IMR-90 (cell line): ENCODE measurements around the gene LCN12. TPM values are rescaled to one million over a fixed set of nuclear protein-coding genes. Genes with fewer than 3 reads are reported as not detected.

Experiments used
- ATAC-seq: fragments of 200-7000 bp; cut with Tn5 transposase; 2 replicates; pipeline ENCODE4 v1.9.1; 2020; ENCODE audit warnings: low read depth, mild to moderate bottlenecking, moderate library complexity
- BruUV-seq: library from RNA; stranded (reverse); fragments of 400-500 nt; replicated peaks from 2 replicates; lab custom pipeline; 2021; lab: Mats Ljungman, UMichigan
- CTCF ChIA-PET: fragments of 300-600 bp; formaldehyde crosslinking; extraction: SDS; loops from one replicate; lab custom pipeline; 2021; ENCODE audit warnings: antibody characterized with exemption; lab: Yijun Ruan, JAX
- POLR2A ChIA-PET: fragments of 300-600 bp; sonication (Branson Sonifier 250); formaldehyde crosslinking; loops from one replicate; lab custom pipeline; 2022; ENCODE audit warnings: antibody characterized with exemption; ENCODE audit not compliant: unreplicated experiment; lab: Charles Lee
- DNase-seq: peaks from one replicate; pipeline ENCODE4 v3.0.0; 2013
- H2AFZ ChIP-seq: replicated peaks from 2 replicates; pipeline ENCODE3; 2013; ENCODE audit warnings: low read length, mild to moderate bottlenecking; ENCODE audit not compliant: poor library complexity
- H2AK5ac ChIP-seq: 2 replicates; pipeline ENCODE4 v1.6.1; 2013; ENCODE audit warnings: low read depth, low read length, inconsistent platforms
- H2AK9ac ChIP-seq: replicated peaks from 2 replicates; pipeline ENCODE3; 2013; ENCODE audit warnings: mild to moderate bottlenecking, low read depth, low read length, moderate library complexity; ENCODE audit not compliant: poor library complexity
- H2BK120ac ChIP-seq: 2 replicates; pipeline ENCODE4 v1.6.1; 2013; ENCODE audit warnings: low read depth, low read length, inconsistent platforms
- H2BK15ac ChIP-seq: 3 replicates; pipeline ENCODE4 v1.6.1; 2013; ENCODE audit warnings: low read depth, low read length, inconsistent platforms
- H2BK20ac ChIP-seq: 2 replicates; pipeline ENCODE4 v1.6.1; 2013; ENCODE audit warnings: low read depth, mild to moderate bottlenecking, inconsistent platforms, low read length, moderate library complexity
- H2BK5ac ChIP-seq: 2 replicates; pipeline ENCODE4 v1.6.1; 2013; ENCODE audit warnings: mild to moderate bottlenecking, low read depth, low read length, inconsistent platforms; ENCODE audit not compliant: poor library complexity, severe bottlenecking
- H3K14ac ChIP-seq: replicated peaks from 2 replicates; pipeline ENCODE4 v1.6.1; 2013; ENCODE audit warnings: low read depth, low read length, inconsistent platforms
- H3K18ac ChIP-seq: 2 replicates; pipeline ENCODE4 v1.6.1; 2013; ENCODE audit warnings: low read depth, low read length, control low read depth
- H3K23ac ChIP-seq: 2 replicates; pipeline ENCODE4 v1.6.1; 2013; ENCODE audit warnings: low read depth, low read length, inconsistent platforms
- H3K27ac ChIP-seq: 2 replicates; pipeline ENCODE4 v1.5.1; 2013; ENCODE audit warnings: mild to moderate bottlenecking, control low read depth, low read length; ENCODE audit not compliant: insufficient read depth
- H3K27me3 ChIP-seq: 2 replicates; pipeline ENCODE4 v1.6.1; 2013; ENCODE audit warnings: low read length; ENCODE audit not compliant: control insufficient read depth, insufficient read depth
- H3K36me3 ChIP-seq: 2 replicates; pipeline ENCODE4 v1.6.1; 2013; ENCODE audit warnings: low read length, mixed read lengths; ENCODE audit not compliant: control insufficient read depth, insufficient read depth
- H3K4ac ChIP-seq: 2 replicates; pipeline ENCODE4 v1.6.1; 2013; ENCODE audit warnings: low read depth, low read length, inconsistent platforms
- H3K4me1 ChIP-seq: 2 replicates; pipeline ENCODE4 v1.6.1; 2013; ENCODE audit warnings: low read length, mixed read lengths; ENCODE audit not compliant: control insufficient read depth, insufficient read depth
- H3K4me2 ChIP-seq: 2 replicates; pipeline ENCODE4 v1.6.1; 2013; ENCODE audit warnings: low read depth, mild to moderate bottlenecking, control low read depth, low read length, moderate library complexity
- H3K4me3 ChIP-seq: 2 replicates; pipeline ENCODE4 v1.5.1; 2013; ENCODE audit warnings: low read depth, mild to moderate bottlenecking, control low read depth, low read length, moderate library complexity; ENCODE audit not compliant: insufficient read depth
- H3K56ac ChIP-seq: 2 replicates; pipeline ENCODE4 v1.6.1; 2013; ENCODE audit warnings: low read length, inconsistent platforms; ENCODE audit not compliant: insufficient read depth; ENCODE audit errors: extremely low read depth
- H3K79me1 ChIP-seq, 2 experiments: 2 replicates each; pipeline ENCODE4 v1.6.1; 2013; ENCODE audit warnings: low read length in 2 of 2, inconsistent platforms in 1 of 2, low read depth in 1 of 2
- H3K9ac ChIP-seq: 2 replicates; pipeline ENCODE4 v1.6.1; 2013; ENCODE audit warnings: low read depth, low read length, control low read depth
- H3K9me1 ChIP-seq: 2 replicates; pipeline ENCODE4 v1.6.1; 2013; ENCODE audit warnings: low read length, inconsistent platforms; ENCODE audit not compliant: insufficient read depth
- H3K9me3 ChIP-seq: 2 replicates; pipeline ENCODE4 v1.6.1; 2013; ENCODE audit warnings: low read length; ENCODE audit not compliant: control insufficient read depth, insufficient read depth
- H4K20me1 ChIP-seq: 2 replicates; pipeline ENCODE4 v1.6.1; 2013; ENCODE audit warnings: low read length, inconsistent platforms; ENCODE audit not compliant: insufficient read depth
- H4K5ac ChIP-seq: 2 replicates; pipeline ENCODE4 v1.6.1; 2013; ENCODE audit warnings: mild to moderate bottlenecking, low read depth, low read length, control low read depth
- H4K8ac ChIP-seq, 2 experiments: 2 replicates each; pipeline ENCODE4 v1.6.1; 2013; ENCODE audit warnings: low read depth in 2 of 2, low read length in 2 of 2, control low read depth in 1 of 2, inconsistent platforms in 1 of 2
- H4K91ac ChIP-seq: 2 replicates; pipeline ENCODE4 v1.6.1; 2013; ENCODE audit warnings: low read depth, low read length, inconsistent platforms; ENCODE audit not compliant: insufficient read depth
- CEBPB ChIP-seq: IDR thresholded peaks from 2 replicates; pipeline ENCODE4 v1.6.1; 2012; ENCODE audit warnings: low read depth, low read length, improper control_type of control experiment
- CHD1 ChIP-seq: IDR thresholded peaks from 2 replicates; pipeline ENCODE4 v1.6.1; 2012; ENCODE audit warnings: low read depth, low read length, improper control_type of control experiment
- ELK1 ChIP-seq: fragments of 150-350 bp; IDR thresholded peaks from 2 replicates; pipeline ENCODE4 v1.6.1; 2016; ENCODE audit warnings: low read depth, mild to moderate bottlenecking, low read length, moderate library complexity, borderline replicate concordance
- FOS ChIP-seq: fragments of 150-350 bp; IDR thresholded peaks from 2 replicates; pipeline ENCODE4 v1.6.1; 2016; ENCODE audit warnings: low read depth, low read length
- MAFK ChIP-seq: IDR thresholded peaks from 2 replicates; pipeline ENCODE4 v1.6.1; 2012; ENCODE audit warnings: low read depth, low read length, improper control_type of control experiment
- MAZ ChIP-seq: IDR thresholded peaks from 2 replicates; pipeline ENCODE4 v1.6.1; 2012; ENCODE audit warnings: low read depth, mild to moderate bottlenecking, low read length, improper control_type of control experiment, moderate library complexity, borderline replicate concordance
- MXI1 ChIP-seq: IDR thresholded peaks from 2 replicates; pipeline ENCODE4 v1.6.1; 2012; ENCODE audit warnings: low read depth, mild to moderate bottlenecking, low read length, moderate library complexity, borderline replicate concordance
- NFE2L2 ChIP-seq: fragments of 150-350 bp; IDR thresholded peaks from 2 replicates; pipeline ENCODE4 v1.6.1; 2016; ENCODE audit warnings: low read depth, mild to moderate bottlenecking, low read length
- POLR2A ChIP-seq: IDR thresholded peaks from 2 replicates; pipeline ENCODE4 v1.6.1; 2012; ENCODE audit warnings: mild to moderate bottlenecking, low read depth, low read length
- RAD21 ChIP-seq: IDR thresholded peaks from 2 replicates; pipeline ENCODE4 v1.6.1; 2012; ENCODE audit warnings: low read length, improper control_type of control experiment
- RCOR1 ChIP-seq: IDR thresholded peaks from 2 replicates; pipeline ENCODE4 v1.6.1; 2012; ENCODE audit warnings: mild to moderate bottlenecking, low read length, improper control_type of control experiment; ENCODE audit not compliant: insufficient replicate concordance
- RFX5 ChIP-seq: IDR thresholded peaks from 2 replicates; pipeline ENCODE4 v1.8.0; 2012; ENCODE audit warnings: low read depth, mild to moderate bottlenecking, low read length, moderate library complexity
- SMC3 ChIP-seq: fragments of 150-350 bp; IDR thresholded peaks from 2 replicates; pipeline ENCODE4 v1.6.1; 2016; ENCODE audit warnings: low read depth, mild to moderate bottlenecking, antibody characterized with exemption, low read length, moderate library complexity
- WGBS, 2 experiments: methylation state at CpG; one replicate each; pipeline versions ENCODE4 v1.1.5 to v1.1.7; 2013; ENCODE audit warnings: missing lambda C conversion rate in 2 of 2; ENCODE audit not compliant: insufficient read length in 1 of 2; ENCODE audit errors: extremely low coverage in 2 of 2; 5-methylcytosine and 5-hydroxymethylcytosine counted together
- dilution Hi-C: fragments of 300-500 bp; cut with HindIII; formaldehyde crosslinking; loops from one replicate; pipeline ENCODE4 v1.14.3; 2018; ENCODE audit warnings: low sequenced_read_pairs; ENCODE audit not compliant: unreplicated experiment
- in situ Hi-C: fragments of 300-500 bp; cut with MboI; formaldehyde crosslinking; loops from 3 replicates; pipeline ENCODE4 v1.14.3; 2019; ENCODE audit warnings: low sequenced_read_pairs, inconsistent platforms, mixed read lengths
- intact Hi-C: fragments of 100-400 bp; cut with micrococcal nuclease; formaldehyde crosslinking; loops from 2 replicates; pipeline ENCODE4 v1.10.0; 2022
- polyA plus RNA-seq, 3 experiments: library from polyadenylated mRNA; depleted of rRNA; stranded (reverse); fragments of >200 nt; gene quantifications; 2 replicates each; pipeline ENCODE4 v1.2.3, GENCODE V29; 2012; ENCODE audit warnings: low replicate concordance in 1 of 3
- total RNA-seq: library from RNA; depleted of rRNA; stranded (reverse); fragments of >200 nt; gene quantifications from 2 replicates; pipeline ENCODE4 v1.2.3, GENCODE V29; 2012
- TF ChIP-seq, protein P1 (sequence below): fragments of 150-350 bp; IDR thresholded peaks from 2 replicates; pipeline ENCODE4 v1.6.1; 2017; ENCODE audit warnings: mild to moderate bottlenecking, antibody characterized with exemption, low read length, low read depth

The LCN12 gene
- total and polyA plus RNA-seq, 2 of the 4 experiments (the other 2 are of a cell fraction) = 0.12 TPM; not detected in 1

- Histone ChIP-seq H3K4me2 (no peak overlapping the region), H4K20me1 (no peaks in the 10 kb centered on the region), H3K27ac (no peak overlapping the region), H4K91ac (no peak overlapping the region), H2BK120ac (no peak overlapping the region), H2BK20ac (no peak overlapping the region), H3K36me3 (no peaks in the 10 kb centered on the region), H3K18ac (no peak overlapping the region), H4K8ac (no peak overlapping the region), H3K56ac (no peak overlapping the region), H2AFZ (no peak overlapping the region), H3K4me1 (no peaks in the 10 kb centered on the region), H2BK15ac (no peak overlapping the region), H2BK5ac (no peak overlapping the region), H3K9me1 (no peaks in the 10 kb centered on the region), H3K27me3 (peaks cover 46% of the 10 kb centered on the region), H3K9me3 (no peaks in the 10 kb centered on the region), H3K14ac (no peak overlapping the region), H4K5ac (no peak overlapping the region), H3K4ac (no peak overlapping the region), H2AK9ac (no peak overlapping the region), H2AK5ac (no peak overlapping the region), H3K79me1 (no peaks in the 10 kb centered on the region), H3K23ac (no peak overlapping the region), H3K9ac (no peak overlapping the region), H3K4me3 (no peak overlapping the region)
- TF ChIP-seq CHD1 (no peak), CEBPB (no peak), MXI1 (no peak), RCOR1 (no peak), NFE2L2 (no peak), ELK1 (no peak), SMC3 (no peak), RFX5 (no peak), MAZ (no peak), FOS (no peak), POLR2A (no peak), MAFK (no peak), RAD21 (no peak)
- TF ChIP-seq, protein P1, sequence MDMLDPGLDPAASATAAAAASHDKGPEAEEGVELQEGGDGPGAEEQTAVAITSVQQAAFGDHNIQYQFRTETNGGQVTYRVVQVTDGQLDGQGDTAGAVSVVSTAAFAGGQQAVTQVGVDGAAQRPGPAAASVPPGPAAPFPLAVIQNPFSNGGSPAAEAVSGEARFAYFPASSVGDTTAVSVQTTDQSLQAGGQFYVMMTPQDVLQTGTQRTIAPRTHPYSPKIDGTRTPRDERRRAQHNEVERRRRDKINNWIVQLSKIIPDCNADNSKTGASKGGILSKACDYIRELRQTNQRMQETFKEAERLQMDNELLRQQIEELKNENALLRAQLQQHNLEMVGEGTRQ = no peak
- ATAC-seq (no peak), DNase-seq (no peak)
- no TSS peak for BruUV-seq
- POLR2A ChIA-PET = no interaction called here
- in situ Hi-C loops (no loop called here), dilution Hi-C loops (no loop called here), intact Hi-C loops (no loop called here)
- 92% methylated on average over 5 of the region's 11 CpGs; no CpG with 5 or more reads in 1 of the 2 experiments for WGBS, 2 experiments
- CTCF ChIA-PET = no interaction called here
These were observed 31.7 kb downstream of the LCN12 start for GRCh38 chr9:136983656-136984314.
